Non-pigmented ciliary epithelial cell (primary cell): ENCODE data around the gene PRADC1.
"Not testable (repeated sequence)": the region's sequence is repeated elsewhere in the genome, so short reads cannot be mapped to it uniquely, and the experiment has no call there.

Experiments used
- DNase-seq: peaks from one replicate; pipeline ENCODE4 v3.0.0-alpha.2; 2010; ENCODE audit warnings: low read depth

PRADC1 gene

DNA sequence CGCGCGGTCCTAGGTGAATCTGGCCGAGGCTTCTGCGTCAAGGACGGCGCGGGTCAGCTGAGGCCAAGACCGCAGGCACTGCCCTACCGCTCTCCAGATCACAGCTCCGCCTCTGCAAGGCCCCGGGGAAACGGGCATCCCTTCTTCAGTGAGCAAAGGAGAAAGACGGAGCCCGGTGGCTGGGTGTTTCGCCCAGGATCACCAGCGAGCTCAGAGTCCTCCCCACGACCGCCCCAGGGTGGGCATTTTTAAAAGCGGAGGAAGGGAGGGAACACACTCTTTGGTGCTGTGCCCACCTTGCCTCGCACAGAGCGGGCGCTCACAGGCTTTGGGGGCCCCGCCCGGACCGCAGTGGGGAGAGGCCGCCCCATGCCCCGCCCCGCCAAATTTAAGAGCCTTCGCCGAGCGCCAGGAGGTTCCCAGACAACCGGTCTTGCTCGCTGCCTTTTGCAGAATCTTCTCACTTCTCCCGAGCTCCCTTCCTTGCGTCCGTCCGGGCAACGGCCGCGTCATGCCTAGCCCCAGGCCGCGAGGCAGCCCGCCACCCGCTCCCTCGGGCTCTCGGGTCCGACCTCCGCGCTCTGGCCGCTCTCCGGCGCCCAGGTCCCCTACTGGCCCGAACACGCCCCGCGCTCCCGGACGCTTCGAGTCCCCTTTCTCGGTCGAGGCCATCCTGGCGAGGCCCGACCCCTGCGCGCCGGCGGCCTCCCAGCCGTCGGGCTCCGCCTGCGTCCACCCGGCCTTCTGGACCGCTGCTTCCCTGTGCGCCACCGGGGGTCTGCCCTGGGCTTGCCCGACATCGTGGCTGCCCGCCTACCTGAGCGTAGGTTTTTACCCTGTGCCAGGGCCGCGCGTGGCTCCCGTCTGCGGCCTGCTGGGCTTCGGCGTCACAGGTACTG is 30.6 kb downstream of the PRADC1 start, which contains the start of gene NOTO:
TSS of gene NOTO (plus strand) at position 419 of the 899 bp plus-strand sequence. CDS start at position 512, 93 bp downstream.
- no peak for DNase-seq

DNA sequence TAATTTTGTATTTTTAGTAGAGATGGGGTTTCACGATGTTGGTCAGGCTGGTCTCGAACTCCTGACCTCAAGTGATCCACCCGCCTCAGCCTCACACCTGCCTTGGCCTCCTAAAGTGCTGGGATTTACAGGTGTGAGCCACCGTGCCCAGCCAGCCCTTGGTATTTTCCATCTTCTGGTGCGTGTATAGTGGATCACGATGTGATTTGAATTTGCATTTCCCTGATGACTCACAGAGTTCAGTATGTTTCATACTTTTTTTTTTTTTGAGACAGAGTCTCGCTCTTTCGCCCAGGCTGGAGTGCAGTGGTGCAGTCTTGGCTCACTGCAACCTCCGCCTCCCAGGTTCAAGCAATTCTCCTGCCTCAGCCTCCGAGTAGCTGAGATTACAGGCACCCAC is 32.8 kb downstream of the PRADC1 start:
- DNase-seq, result not testable (repeated sequence)

DNA sequence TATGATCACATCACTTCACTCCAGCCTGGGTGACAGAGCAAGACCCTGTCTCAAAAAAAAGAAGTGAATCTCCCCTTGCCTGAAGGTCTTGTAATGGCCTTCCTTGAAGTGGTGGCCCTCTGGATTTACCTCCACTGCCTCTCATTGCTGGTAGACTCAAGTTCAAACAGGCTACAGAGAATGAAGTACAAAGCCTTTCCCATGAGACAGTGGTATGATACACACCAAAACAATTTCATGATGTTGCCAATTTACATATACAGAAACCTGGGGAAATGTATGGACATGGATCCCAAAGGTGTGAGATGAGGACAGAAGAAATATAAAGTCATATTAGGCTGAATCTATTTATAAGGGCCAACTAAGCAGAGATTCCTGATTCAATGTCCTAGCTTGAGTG is 35.5 kb downstream of the PRADC1 start:
- no peak for DNase-seq

DNA sequence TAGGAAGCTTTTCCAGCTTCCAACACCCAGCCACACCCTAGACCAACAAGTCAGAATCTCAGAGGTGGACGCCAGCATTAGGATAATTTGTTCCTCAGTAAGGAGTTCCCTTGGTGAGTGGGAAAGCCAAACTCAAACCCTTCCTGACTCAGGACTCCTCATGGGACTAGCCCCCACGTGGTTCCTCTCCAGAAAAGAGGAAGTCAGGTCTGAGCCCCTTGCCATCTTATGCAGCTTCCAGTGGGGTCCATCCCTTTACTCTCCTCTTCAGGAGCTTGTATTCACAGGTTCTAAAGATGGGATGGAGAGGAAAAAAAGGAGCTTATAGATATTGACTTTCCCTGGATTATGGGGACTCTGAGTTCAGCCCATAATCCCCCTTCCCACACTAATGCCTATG is 45.5 kb downstream of the PRADC1 start:
- DNase-seq, result no peak

DNA sequence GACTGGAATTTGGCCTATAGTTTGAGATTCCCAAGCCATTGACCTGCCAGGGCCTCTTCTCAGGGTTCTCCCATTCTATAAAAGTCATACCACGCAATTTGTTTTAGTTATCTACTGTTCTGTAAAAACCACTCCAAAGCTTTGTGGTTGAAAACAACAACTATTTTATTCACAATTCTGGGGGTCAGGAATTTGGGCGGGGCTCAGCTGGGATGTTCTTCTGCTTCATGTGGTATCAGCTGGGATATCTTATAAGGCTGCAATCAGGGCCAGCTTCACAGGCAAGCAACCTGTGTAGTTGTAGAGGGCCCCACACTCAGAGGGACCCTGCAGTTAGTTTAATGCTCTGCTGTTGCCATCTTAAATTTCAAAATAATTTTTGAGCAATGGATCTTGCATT is 47.1 kb downstream of the PRADC1 start:
- no peak for DNase-seq
